CD4-positive, alpha-beta memory T cell (primary cell): Measurements from ENCODE around the gene MAT1A. TPM values are rescaled to one million over a fixed set of nuclear protein-coding genes. Genes with fewer than 3 reads are reported as not detected.

Experiments used
- polyA plus RNA-seq, 2 donors: library from polyadenylated mRNA; unstranded; fragments of 300-500 nt; fragmentation: Illumina TruSeq; gene quantifications; one replicate each; pipeline ENCODE4 v1.2.3, GENCODE V29; 2021
- total RNA-seq, 2 experiments: library from RNA; stranded (reverse); gene quantifications; one replicate each; pipeline ENCODE4 v1.2.3, GENCODE V29; 2021

Gene MAT1A
- total and polyA plus RNA-seq, 4 experiments from 2014 or later = not detected

Other genes with a start within 250 kb of the MAT1A start
- 10 to 100 TPM; 14.2 to 16.6 TPM for gene TMEM254, start 211.0 kb downstream of the MAT1A start, total RNA-seq
- gene TMEM254, start 211.0 kb downstream of the MAT1A start, polyA plus RNA-seq = 10 to 100 TPM; 35.6 to 49.4 TPM
- gene PLAC9, start 156.9 kb downstream of the MAT1A start, total RNA-seq = not detected
- gene PLAC9, start 156.9 kb downstream of the MAT1A start, polyA plus RNA-seq = under 1 TPM in 1 of 2 donors, not detected in 1; 0.81 TPM
- 100 to 1,000 TPM; 202 to 211 TPM for gene ANXA11, start 84.1 kb downstream of the MAT1A start, total RNA-seq
- 100 to 1,000 TPM; 173 to 342 TPM for gene ANXA11, start 84.1 kb downstream of the MAT1A start, polyA plus RNA-seq
- gene DYDC1, start 67.1 kb upstream of the MAT1A start, total RNA-seq = not detected
- not detected for gene DYDC1, start 67.1 kb upstream of the MAT1A start, polyA plus RNA-seq
- gene DYDC2, start 67.1 kb upstream of the MAT1A start, total RNA-seq = not detected
- gene DYDC2, start 67.1 kb upstream of the MAT1A start, polyA plus RNA-seq = not detected
- gene PRXL2A, start 118.9 kb upstream of the MAT1A start, total RNA-seq = 1 to 10 TPM; 3.6 to 4.7 TPM
- 1 to 10 TPM; 3.8 to 6.0 TPM for gene PRXL2A, start 118.9 kb upstream of the MAT1A start, polyA plus RNA-seq
- gene TSPAN14, start 164.7 kb upstream of the MAT1A start, total RNA-seq = 100 to 1,000 TPM; 151 to 153 TPM
- 100 to 1,000 TPM; 148 to 246 TPM for gene TSPAN14, start 164.7 kb upstream of the MAT1A start, polyA plus RNA-seq
- gene SH2D4B, start 248.2 kb upstream of the MAT1A start, total RNA-seq = under 1 TPM; 0.17 TPM
- gene SH2D4B, start 248.2 kb upstream of the MAT1A start, polyA plus RNA-seq = not detected